ENCODE results near the gene TTYH1. TPM values are rescaled to one million over a fixed set of nuclear protein-coding genes. Genes with fewer than 3 reads are reported as not detected.

The TTYH1 gene
- total RNA-seq, 1 experiment from 2014 or later = not detected

GRCh38 chr19:54421521-54421920 is 6.3 kb downstream of the TTYH1 start:
- Histone ChIP-seq H3K4me1 (replicated peaks) (no peaks in the 10 kb centered on the region), H3K4me3 (no peak overlapping the region), H3K27ac (no peak overlapping the region), H3K27me3 (replicated peaks) (peaks cover 59% of the 10 kb centered on the region), H3K36me3 (no peaks in the 10 kb centered on the region), H3K9me3 (replicated peaks) (no peaks in the 10 kb centered on the region)
- DNase-seq (ENCODE audit: low read depth in 1 of 2, low spot score in 2 of 2) = no peak

- Histone ChIP-seq H3K27me3 (replicated peaks) (peaks cover 53% of the 10 kb centered on the region), H3K36me3 (no peaks in the 10 kb centered on the region), H3K4me1 (replicated peaks) (no peaks in the 10 kb centered on the region), H3K4me3 (no peak overlapping the region), H3K9me3 (replicated peaks) (no peaks in the 10 kb centered on the region), H3K27ac (no peak overlapping the region)
- DNase-seq (ENCODE audit: low read depth in 1 of 2, low spot score in 2 of 2) = no peak
Measured at GRCh38 chr19:54422136-54422535, 6.9 kb downstream of the TTYH1 start.

- no peak overlapping the region for H3K4me3 ChIP-seq
- H3K27ac ChIP-seq = no peak overlapping the region
- DNase-seq (ENCODE audit: low read depth in 1 of 2, low spot score in 2 of 2) = no peak
- H3K36me3 ChIP-seq = no peaks in the 10 kb centered on the region
- no peaks in the 10 kb centered on the region for H3K4me1 ChIP-seq (replicated peaks)
- no peaks in the 10 kb centered on the region for H3K9me3 ChIP-seq (replicated peaks)
- H3K27me3 ChIP-seq (replicated peaks) = peaks cover 48% of the 10 kb centered on the region
Measured at GRCh38 chr19:54424201-54424600, 8.9 kb downstream of the TTYH1 start.

- Histone ChIP-seq H3K4me3 (no peak overlapping the region), H3K36me3 (no peaks in the 10 kb centered on the region), H3K9me3 (replicated peaks) (no peaks in the 10 kb centered on the region), H3K27me3 (replicated peaks) (peaks cover 49% of the 10 kb centered on the region), H3K27ac (no peak overlapping the region), H3K4me1 (replicated peaks) (no peaks in the 10 kb centered on the region)
- DNase-seq (ENCODE audit: low read depth in 1 of 2, low spot score in 2 of 2) = no peak
Measured at GRCh38 chr19:54424660-54425381, 9.6 kb downstream of the TTYH1 start.

GRCh38 chr19:54425382-54425723 is 10.1 kb downstream of the TTYH1 start:
- H3K4me3 ChIP-seq = no peak overlapping the region
- H3K36me3 ChIP-seq = no peaks in the 10 kb centered on the region
- no peak for DNase-seq (ENCODE audit: low read depth in 1 of 2, low spot score in 2 of 2)

GRCh38 chr19:54426291-54426931 is 11.1 kb downstream of the TTYH1 start:
- Histone ChIP-seq H3K36me3 (no peaks in the 10 kb centered on the region), H3K27me3 (replicated peaks) (peaks cover 50% of the 10 kb centered on the region), H3K9me3 (replicated peaks) (no peaks in the 10 kb centered on the region), H3K27ac (no peak overlapping the region), H3K4me1 (replicated peaks) (no peaks in the 10 kb centered on the region; the same call in 1 of the 2 replicates), H3K4me3 (no peak overlapping the region)
- no peak for DNase-seq (ENCODE audit: low read depth in 1 of 2, low spot score in 2 of 2)

More at GRCh38 chr19:54425382-54425723, 10.1 kb downstream of the TTYH1 start:
- peaks cover 49% of the 10 kb centered on the region for H3K27me3 ChIP-seq (replicated peaks)
- no peaks in the 10 kb centered on the region for H3K4me1 ChIP-seq (replicated peaks)
- no peaks in the 10 kb centered on the region for H3K9me3 ChIP-seq (replicated peaks)
- H3K27ac ChIP-seq = no peak overlapping the region

GRCh38 chr19:54427586-54427985 is 12.3 kb downstream of the TTYH1 start:
- no peaks in the 10 kb centered on the region for H3K9me3 ChIP-seq (replicated peaks)
- H3K27ac ChIP-seq = no peak overlapping the region
- no peak overlapping the region for H3K4me3 ChIP-seq
- no peak for DNase-seq (ENCODE audit: low read depth in 1 of 2, low spot score in 2 of 2)
- no peaks in the 10 kb centered on the region; the same call in 1 of the 2 replicates for H3K4me1 ChIP-seq (replicated peaks)
- peaks cover 51% of the 10 kb centered on the region for H3K27me3 ChIP-seq (replicated peaks)
- H3K36me3 ChIP-seq = no peaks in the 10 kb centered on the region

- no peak for DNase-seq (ENCODE audit: low read depth in 1 of 2, low spot score in 2 of 2)
- H3K27ac ChIP-seq = no peak overlapping the region
- peaks cover 48% of the 10 kb centered on the region for H3K27me3 ChIP-seq (replicated peaks)
- H3K4me3 ChIP-seq = no peak overlapping the region
- no peaks in the 10 kb centered on the region; the same call in 1 of the 2 replicates for H3K4me1 ChIP-seq (replicated peaks)
- no peaks in the 10 kb centered on the region for H3K9me3 ChIP-seq (replicated peaks)
- no peaks in the 10 kb centered on the region for H3K36me3 ChIP-seq
Measured at GRCh38 chr19:54428323-54429175, 13.3 kb downstream of the TTYH1 start.

- H3K9me3 ChIP-seq (replicated peaks) = no peaks in the 10 kb centered on the region
- H3K27me3 ChIP-seq (replicated peaks) = peaks cover 48% of the 10 kb centered on the region
- H3K36me3 ChIP-seq = no peaks in the 10 kb centered on the region
- no peaks in the 10 kb centered on the region; the same call in 1 of the 2 replicates for H3K4me1 ChIP-seq (replicated peaks)
- H3K27ac ChIP-seq = no peak overlapping the region
- no peak for DNase-seq (ENCODE audit: low read depth in 1 of 2, low spot score in 2 of 2)
- H3K4me3 ChIP-seq = no peak overlapping the region
Measured at GRCh38 chr19:54429176-54429495, 13.9 kb downstream of the TTYH1 start.

GRCh38 chr19:54429545-54430227 is 14.4 kb downstream of the TTYH1 start:
- no peaks in the 10 kb centered on the region for H3K36me3 ChIP-seq
- H3K4me3 ChIP-seq = no peak overlapping the region
- H3K27me3 ChIP-seq (replicated peaks) = peaks cover 48% of the 10 kb centered on the region
- no peak for DNase-seq (ENCODE audit: low read depth in 1 of 2, low spot score in 2 of 2)
- H3K27ac ChIP-seq = no peak overlapping the region
- H3K4me1 ChIP-seq (replicated peaks) = no peaks in the 10 kb centered on the region; the same call in 1 of the 2 replicates
- no peaks in the 10 kb centered on the region for H3K9me3 ChIP-seq (replicated peaks)

GRCh38 chr19:54430306-54431254 is 15.3 kb downstream of the TTYH1 start:
- no peak for DNase-seq (ENCODE audit: low read depth in 1 of 2, low spot score in 2 of 2)
- H3K9me3 ChIP-seq (replicated peaks) = no peaks in the 10 kb centered on the region
- no peak overlapping the region for H3K4me3 ChIP-seq
- H3K27me3 ChIP-seq (replicated peaks) = peaks cover 47% of the 10 kb centered on the region
- H3K4me1 ChIP-seq (replicated peaks) = no peaks in the 10 kb centered on the region; the same call in 1 of the 2 replicates
- no peak overlapping the region for H3K27ac ChIP-seq
- H3K36me3 ChIP-seq = no peaks in the 10 kb centered on the region

- Histone ChIP-seq H3K27me3 (replicated peaks) (peaks cover 39% of the 10 kb centered on the region), H3K36me3 (no peaks in the 10 kb centered on the region)
- no peak for DNase-seq (ENCODE audit: low read depth in 1 of 2, low spot score in 2 of 2)
Measured at GRCh38 chr19:54431255-54431838, 16.1 kb downstream of the TTYH1 start.

More at GRCh38 chr19:54431255-54431838, 16.1 kb downstream of the TTYH1 start:
- no peak overlapping the region for H3K4me3 ChIP-seq
- no peaks in the 10 kb centered on the region for H3K9me3 ChIP-seq (replicated peaks)
- H3K4me1 ChIP-seq (replicated peaks) = no peaks in the 10 kb centered on the region; the same call in 1 of the 2 replicates
- no peak overlapping the region for H3K27ac ChIP-seq

Measured in SJSA1 (cell line).